GM13977 (cell line): Measurements from ENCODE around the gene CCT4.
"Not testable (repeated sequence)": the region's sequence is repeated elsewhere in the genome, so short reads cannot be mapped to it uniquely, and the experiment has no call there.

Experiments used
- DNase-seq: peaks from one replicate; pipeline ENCODE4 v3.0.0; 2012; ENCODE audit warnings: low spot score
- in situ Hi-C: fragments of 300-500 bp; cut with MboI; formaldehyde crosslinking; loops from one replicate; pipeline ENCODE4 v1.12.0; 2022; ENCODE audit warnings: low sequenced_read_pairs, low pct_unique_long_range_greater_than_20kb, mixed read lengths, inconsistent platforms; ENCODE audit not compliant: unreplicated experiment
- TF ChIP-seq, protein P1 (sequence below): IDR thresholded peaks from 2 replicates; pipeline ENCODE4 v1.5.1; 2012; ENCODE audit warnings: mild to moderate bottlenecking, control low read depth; ENCODE audit not compliant: insufficient read depth; ENCODE audit errors: extremely low read depth, missing control alignments

Gene CCT4

DNA sequence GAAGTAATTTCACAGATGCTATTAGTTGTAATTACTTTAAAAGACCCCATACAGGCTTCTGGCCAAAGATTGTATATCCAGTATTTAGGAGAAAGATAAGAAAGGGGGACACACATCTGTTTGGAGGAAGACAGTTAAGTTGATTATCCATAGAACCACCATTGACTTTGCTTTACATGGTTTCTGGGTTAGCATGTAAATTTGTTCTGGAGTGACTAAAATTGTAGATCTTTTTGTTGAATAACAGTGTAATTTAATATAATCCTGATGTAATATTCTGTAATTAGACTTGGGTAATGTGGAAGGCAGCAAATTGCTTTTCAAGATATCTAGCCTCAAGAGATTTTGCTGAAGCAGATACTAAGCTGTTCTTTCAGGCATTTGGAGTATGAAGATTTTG, 34.3 kb upstream of the CCT4 start:
- in situ Hi-C loops: loop anchor here (5.0 to 25.0 kb wide), 2 partner anchors 490 to 840 kb away; no protein-coding TSS in a partner anchor

DNA sequence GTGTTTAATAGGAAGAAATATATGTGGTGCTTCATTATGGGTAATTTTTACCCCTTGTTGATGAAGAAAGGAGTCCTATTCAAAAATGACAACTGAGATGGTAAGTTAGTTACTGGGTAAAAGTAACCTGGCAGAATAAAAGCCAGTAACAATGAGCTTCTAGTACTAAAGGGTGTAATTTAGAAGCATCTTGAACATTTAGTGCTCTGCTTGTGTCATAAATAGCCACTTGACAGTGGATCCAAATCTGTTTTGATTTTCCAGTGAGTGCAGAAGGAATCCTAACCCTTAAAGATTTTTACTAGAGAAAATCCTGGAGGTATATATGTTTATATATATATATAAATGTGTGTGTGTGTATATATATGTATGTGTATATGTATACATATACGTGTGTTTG, 32.1 kb upstream of the CCT4 start:
- TF ChIP-seq, protein P1, sequence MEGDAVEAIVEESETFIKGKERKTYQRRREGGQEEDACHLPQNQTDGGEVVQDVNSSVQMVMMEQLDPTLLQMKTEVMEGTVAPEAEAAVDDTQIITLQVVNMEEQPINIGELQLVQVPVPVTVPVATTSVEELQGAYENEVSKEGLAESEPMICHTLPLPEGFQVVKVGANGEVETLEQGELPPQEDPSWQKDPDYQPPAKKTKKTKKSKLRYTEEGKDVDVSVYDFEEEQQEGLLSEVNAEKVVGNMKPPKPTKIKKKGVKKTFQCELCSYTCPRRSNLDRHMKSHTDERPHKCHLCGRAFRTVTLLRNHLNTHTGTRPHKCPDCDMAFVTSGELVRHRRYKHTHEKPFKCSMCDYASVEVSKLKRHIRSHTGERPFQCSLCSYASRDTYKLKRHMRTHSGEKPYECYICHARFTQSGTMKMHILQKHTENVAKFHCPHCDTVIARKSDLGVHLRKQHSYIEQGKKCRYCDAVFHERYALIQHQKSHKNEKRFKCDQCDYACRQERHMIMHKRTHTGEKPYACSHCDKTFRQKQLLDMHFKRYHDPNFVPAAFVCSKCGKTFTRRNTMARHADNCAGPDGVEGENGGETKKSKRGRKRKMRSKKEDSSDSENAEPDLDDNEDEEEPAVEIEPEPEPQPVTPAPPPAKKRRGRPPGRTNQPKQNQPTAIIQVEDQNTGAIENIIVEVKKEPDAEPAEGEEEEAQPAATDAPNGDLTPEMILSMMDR: no peak
- DNase-seq: no peak
- in situ Hi-C loops: loop anchor here (5.0 to 25.0 kb wide), 2 partner anchors 492 to 842 kb away; no protein-coding TSS in a partner anchor

More for the DNA sequence above, 34.3 kb upstream of the CCT4 start:
- no peak for DNase-seq
- TF ChIP-seq, protein P1: no peak

DNA sequence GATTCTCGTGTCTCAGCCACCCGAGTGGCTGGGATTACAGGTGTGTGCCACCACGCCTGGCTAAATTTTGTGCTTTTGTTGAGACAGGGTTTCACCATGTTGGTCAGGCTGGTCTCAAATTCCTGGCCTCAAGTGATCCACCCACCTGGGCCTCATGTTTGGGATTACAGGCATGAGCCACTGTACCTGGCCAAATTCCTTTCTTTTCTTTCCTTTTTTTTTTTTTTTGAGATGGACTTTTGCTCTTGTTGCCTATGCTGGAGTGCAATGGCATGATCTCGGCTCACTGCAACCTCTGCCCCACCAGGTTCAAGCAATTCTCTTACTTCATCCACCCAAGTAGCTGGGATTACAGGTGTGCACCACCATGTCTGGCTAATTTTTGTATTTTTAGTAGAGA, 26.3 kb upstream of the CCT4 start:
- in situ Hi-C loops: loop anchor here (25.0 kb wide), 1 partner anchor 848 kb away; no protein-coding TSS in a partner anchor

DNA sequence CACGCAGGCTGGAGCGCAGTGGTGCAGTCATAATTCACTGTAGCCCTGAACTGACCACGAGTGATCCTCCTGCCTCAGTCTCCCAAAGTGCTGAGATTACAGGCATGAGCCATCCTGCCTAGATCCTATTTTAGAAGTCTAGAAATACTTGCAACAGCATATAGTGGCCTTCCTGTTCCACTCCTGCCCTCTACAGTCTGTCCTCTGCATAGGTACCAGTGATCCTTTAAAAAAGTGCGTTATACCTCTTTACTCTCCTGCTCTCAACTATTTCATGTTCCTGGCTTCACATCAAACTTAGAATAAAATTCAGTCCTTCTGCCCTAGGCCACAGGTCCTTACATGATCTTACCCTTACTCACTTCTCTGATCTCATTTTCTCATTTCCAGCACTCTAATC, 23.1 kb upstream of the CCT4 start:
- in situ Hi-C loops: loop anchor here (25.0 kb wide), 1 partner anchor 851 kb away; no protein-coding TSS in a partner anchor
- TF ChIP-seq, protein P1: peak; percentile 30
- DNase-seq: no peak

More for the DNA sequence above, 26.3 kb upstream of the CCT4 start:
- not testable (repeated sequence) for DNase-seq

DNA sequence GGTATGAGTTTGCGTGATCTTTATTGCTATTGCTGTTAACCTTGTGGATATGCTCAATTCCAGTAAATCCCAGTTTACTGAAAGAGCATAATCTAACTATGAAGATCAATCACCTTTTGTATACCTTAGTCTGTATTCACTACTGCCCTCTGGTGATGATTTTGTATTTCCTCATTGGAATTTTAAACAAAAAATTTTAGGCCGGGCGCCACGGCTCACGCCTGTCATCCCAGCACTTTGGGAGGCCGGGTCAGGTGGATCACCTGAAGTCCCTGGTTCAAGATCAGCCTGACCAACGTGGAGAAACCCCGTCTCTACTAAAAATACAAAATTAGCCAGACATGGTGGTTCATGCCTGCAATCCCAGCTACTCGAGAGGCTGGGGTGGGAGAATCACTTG, 22.1 kb upstream of the CCT4 start:
- DNase-seq: no peak
- in situ Hi-C loops: loop anchor here (25.0 kb wide), 1 partner anchor 852 kb away; no protein-coding TSS in a partner anchor
- TF ChIP-seq, protein P1: peak; percentile 10

DNA sequence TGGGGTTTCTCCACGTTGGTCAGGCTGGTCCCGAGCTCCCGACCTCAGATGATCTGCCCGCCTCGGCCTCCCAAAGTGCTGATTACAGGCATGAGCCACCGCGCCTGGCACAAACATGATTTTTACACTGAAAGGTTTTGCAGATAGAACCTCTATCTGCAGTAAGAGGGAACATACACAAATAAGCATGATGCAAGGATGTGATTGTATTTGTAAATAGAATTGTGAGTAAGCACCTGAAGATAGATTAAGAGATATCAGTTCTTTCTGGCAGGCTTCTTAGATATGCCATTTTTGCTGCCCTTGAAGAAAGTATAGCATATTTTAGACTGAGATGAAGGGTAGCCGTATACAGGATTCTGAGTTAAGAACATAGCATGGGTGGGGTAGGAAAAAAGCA, 20.7 kb upstream of the CCT4 start:
- in situ Hi-C loops: loop anchor here (25.0 kb wide), 1 partner anchor 853 kb away; no protein-coding TSS in a partner anchor

DNA sequence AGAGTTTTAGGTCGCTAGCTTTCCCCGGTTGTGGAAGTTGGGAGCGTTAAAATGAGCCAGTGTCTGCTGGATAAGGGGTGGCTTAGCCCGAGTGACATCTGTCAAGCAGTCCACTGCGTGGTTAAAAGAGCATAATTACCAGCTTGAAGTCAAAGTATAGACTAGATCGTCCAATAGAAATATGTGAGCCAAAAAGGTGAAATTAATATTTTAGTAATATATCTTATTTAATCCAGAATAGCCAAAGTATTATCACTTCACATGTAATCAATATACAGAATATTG, 17.7 kb upstream of the CCT4 start:
- no peak for DNase-seq
- TF ChIP-seq, protein P1: no peak
- in situ Hi-C loops: loop anchor here (25.0 kb wide), 1 partner anchor 856 kb away; no protein-coding TSS in a partner anchor

More for the DNA sequence above, 20.7 kb upstream of the CCT4 start:
- TF ChIP-seq, protein P1: no peak
- DNase-seq: no peak
